ACC112 (cell line): ENCODE data around the gene SIK3.
A peak's percentile ranks its signal among the peaks of the same experiment; 100 is the strongest.

Experiments used
- H2AFZ ChIP-seq: fragments of 200-600 bp; sonication (generic); one replicate; pipeline ENCODE4 v1.6.0; 2017; ENCODE audit warnings: antibody characterized with exemption, low read length; ENCODE audit not compliant: unreplicated experiment
- H3K27ac ChIP-seq: fragments of 200-600 bp; sonication (generic); 2 replicates; pipeline ENCODE4 v1.5.1; 2014; ENCODE audit warnings: low read depth, mild to moderate bottlenecking, antibody characterized with exemption, low read length, moderate library complexity
- H3K27me3 ChIP-seq: fragments of 200-600 bp; sonication (generic); 2 replicates; pipeline ENCODE4 v1.6.1; 2014; ENCODE audit warnings: mild to moderate bottlenecking, antibody characterized with exemption, low read length, moderate library complexity, mixed read lengths; ENCODE audit not compliant: insufficient read depth
- H3K36me3 ChIP-seq: fragments of 200-600 bp; sonication (generic); 2 replicates; pipeline ENCODE4 v1.6.1; 2016; ENCODE audit warnings: mild to moderate bottlenecking, antibody characterized with exemption, low read length, moderate library complexity, mixed read lengths; ENCODE audit not compliant: insufficient read depth
- H3K4me1 ChIP-seq: fragments of 200-600 bp; sonication (generic); one replicate; pipeline ENCODE4 v1.6.1; 2016; ENCODE audit warnings: low read length, mixed read lengths; ENCODE audit not compliant: insufficient read depth, unreplicated experiment, control insufficient read depth
- H3K4me3 ChIP-seq: fragments of 200-600 bp; sonication (generic); 2 replicates; pipeline ENCODE4 v1.5.1; 2014; ENCODE audit warnings: mild to moderate bottlenecking, low read depth, low read length
- H3K79me2 ChIP-seq: fragments of 200-600 bp; sonication (generic); one replicate; pipeline ENCODE4 v1.6.0; 2016; ENCODE audit warnings: low read length; ENCODE audit not compliant: control insufficient read depth, unreplicated experiment, insufficient read depth

The SIK3 gene

DNA sequence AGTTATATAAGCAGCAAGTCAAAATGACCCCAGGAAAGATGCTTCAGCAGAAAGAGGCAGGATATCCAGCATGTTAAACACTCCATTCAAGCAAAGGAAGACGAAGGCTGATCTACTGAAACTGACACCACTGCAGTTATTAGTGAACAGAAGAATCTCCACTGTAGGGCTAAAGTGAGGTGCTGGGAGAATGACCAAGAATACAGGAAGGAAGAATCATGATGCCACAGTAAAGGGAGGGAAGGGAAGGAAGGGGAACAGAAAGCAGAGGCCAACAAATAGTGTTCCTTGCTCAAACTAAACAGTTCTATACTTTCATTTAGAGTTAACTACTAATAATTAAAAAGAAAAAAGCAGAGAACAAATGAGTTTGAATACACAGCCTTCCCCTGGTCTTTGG, 92.5 kb downstream of the SIK3 start:
- H3K79me2 ChIP-seq: peaks cover 10% of the 10 kb centered on the region
- H3K36me3 ChIP-seq: no peaks in the 10 kb centered on the region
- no peaks in the 10 kb centered on the region for H3K27me3 ChIP-seq
- no peak overlapping the region for H3K27ac ChIP-seq
- no peak overlapping the region for H3K4me3 ChIP-seq
- H2AFZ ChIP-seq: no peak overlapping the region
- peaks cover 10% of the 10 kb centered on the region for H3K4me1 ChIP-seq

DNA sequence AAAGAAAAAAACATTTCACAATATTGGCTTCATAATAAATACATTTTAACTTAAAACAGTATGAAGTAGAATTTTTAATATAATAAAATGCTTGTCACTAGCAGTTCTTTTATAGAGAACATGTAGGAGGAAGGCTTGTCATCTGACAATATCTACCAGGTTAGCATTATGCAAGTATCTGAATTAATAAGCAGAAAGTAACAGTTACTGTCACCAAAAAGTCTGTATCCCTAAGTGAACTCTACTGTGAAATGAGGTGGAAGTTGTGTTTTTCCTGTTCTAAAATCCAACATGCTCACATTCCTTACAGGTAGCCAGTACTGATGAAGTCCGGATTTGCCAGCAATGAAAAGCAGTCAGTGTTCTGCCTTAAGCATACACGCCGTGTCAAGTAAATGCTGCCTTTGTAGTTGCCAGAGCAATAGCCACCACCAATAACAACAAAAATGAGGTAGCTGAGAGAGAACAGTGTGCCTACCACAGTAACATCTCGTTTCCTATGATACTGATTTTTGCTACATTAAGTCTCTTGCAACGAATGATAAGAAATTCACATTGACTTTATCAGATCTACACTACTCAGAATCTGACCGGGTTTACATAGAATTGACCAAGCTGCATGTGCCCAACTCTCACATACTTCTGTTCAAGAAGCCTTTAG, 95.5 kb downstream of the SIK3 start:
- H2AFZ ChIP-seq: no peak overlapping the region
- H3K27ac ChIP-seq: no peak overlapping the region
- H3K27me3 ChIP-seq: no peaks in the 10 kb centered on the region
- no peak overlapping the region for H3K4me3 ChIP-seq
- H3K36me3 ChIP-seq: no peaks in the 10 kb centered on the region
- peaks cover 13% of the 10 kb centered on the region for H3K79me2 ChIP-seq
- no peaks in the 10 kb centered on the region for H3K4me1 ChIP-seq

DNA sequence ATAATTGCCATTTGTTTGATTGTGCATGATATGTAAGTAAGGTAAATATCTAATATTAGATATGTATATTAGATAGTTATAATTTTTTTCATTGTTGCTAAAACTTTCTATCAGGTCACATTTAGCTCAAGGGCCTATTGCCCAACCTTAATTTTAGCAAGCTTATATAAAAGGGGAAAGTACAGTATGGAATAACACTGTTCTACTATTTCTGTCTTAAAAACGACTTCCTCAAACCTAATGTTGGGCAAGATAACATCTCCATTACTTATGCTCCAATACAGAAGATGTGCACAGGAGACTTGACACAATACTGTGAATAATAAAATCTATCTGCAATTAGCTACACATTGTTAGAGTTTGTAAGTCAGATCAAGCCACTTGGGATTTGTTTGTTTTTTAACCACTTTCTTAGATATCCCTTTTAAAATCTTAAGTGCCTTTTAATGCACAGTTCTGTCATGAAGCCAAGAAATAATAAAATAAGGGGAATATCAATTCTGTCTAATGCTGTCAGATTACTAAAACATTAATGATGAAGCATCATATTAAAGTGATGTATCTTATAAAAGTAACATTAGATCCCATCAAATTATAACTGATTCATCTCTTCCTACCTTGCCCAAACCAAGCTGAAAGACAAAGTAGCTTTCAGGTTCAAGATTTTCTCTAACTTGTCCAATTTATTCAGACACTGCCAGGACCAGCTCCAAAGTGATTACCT, 98.1 kb downstream of the SIK3 start:
- no peaks in the 10 kb centered on the region for H3K36me3 ChIP-seq
- no peak overlapping the region for H2AFZ ChIP-seq
- H3K79me2 ChIP-seq: peaks cover 13% of the 10 kb centered on the region
- no peak overlapping the region for H3K4me3 ChIP-seq
- no peak overlapping the region for H3K27ac ChIP-seq
- no peaks in the 10 kb centered on the region for H3K4me1 ChIP-seq
- H3K27me3 ChIP-seq: no peaks in the 10 kb centered on the region

DNA sequence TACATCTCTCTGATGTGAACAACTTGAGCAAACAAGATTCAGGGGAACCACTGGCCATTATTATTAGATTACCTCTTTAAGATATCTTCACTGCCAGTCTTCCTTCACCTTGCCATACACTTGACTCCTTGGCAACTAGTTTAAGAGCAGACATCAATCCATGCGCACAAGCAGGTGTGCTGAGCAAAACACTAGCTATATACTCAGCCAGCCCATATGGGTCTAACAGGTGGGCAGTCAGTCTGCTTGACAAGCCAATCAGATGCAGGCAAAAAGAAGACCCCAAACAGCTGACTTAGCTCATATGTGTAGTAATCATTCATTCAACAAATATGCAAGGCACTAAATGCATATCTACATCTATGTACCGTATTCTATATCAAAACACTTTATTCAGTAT, 101.2 kb downstream of the SIK3 start:
- peaks cover 15% of the 10 kb centered on the region for H3K79me2 ChIP-seq

DNA sequence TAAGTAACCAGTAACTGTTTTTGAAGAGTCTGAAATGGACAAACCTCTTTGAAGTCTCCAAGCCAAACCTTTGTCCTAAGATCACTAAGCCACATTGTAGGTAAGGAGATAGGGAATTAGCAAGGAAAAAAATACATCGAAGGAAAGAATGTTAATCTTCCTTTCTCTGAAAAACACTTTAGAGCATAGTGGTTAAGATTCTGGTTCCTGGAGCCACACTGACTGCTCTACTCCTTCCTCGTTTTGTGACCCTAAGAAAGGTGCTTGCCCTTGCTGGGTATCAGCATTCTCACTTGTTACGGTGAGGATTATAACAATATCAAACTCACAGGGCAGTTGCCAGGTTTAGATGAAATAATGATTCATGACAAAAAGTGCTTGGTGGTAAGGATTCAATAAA, 104.0 kb downstream of the SIK3 start:
- Histone ChIP-seq H3K27ac (no peak overlapping the region), H3K36me3 (no peaks in the 10 kb centered on the region), H3K4me1 (peaks cover 15% of the 10 kb centered on the region), H3K27me3 (no peaks in the 10 kb centered on the region), H3K79me2 (peaks cover 17% of the 10 kb centered on the region), H3K4me3 (no peak overlapping the region), H2AFZ (no peak overlapping the region)

More for the DNA sequence above, 101.2 kb downstream of the SIK3 start:
- H3K36me3 ChIP-seq: no peaks in the 10 kb centered on the region
- no peaks in the 10 kb centered on the region for H3K4me1 ChIP-seq
- no peak overlapping the region for H3K27ac ChIP-seq
- H2AFZ ChIP-seq: no peak overlapping the region
- H3K4me3 ChIP-seq: no peak overlapping the region
- no peaks in the 10 kb centered on the region for H3K27me3 ChIP-seq

DNA sequence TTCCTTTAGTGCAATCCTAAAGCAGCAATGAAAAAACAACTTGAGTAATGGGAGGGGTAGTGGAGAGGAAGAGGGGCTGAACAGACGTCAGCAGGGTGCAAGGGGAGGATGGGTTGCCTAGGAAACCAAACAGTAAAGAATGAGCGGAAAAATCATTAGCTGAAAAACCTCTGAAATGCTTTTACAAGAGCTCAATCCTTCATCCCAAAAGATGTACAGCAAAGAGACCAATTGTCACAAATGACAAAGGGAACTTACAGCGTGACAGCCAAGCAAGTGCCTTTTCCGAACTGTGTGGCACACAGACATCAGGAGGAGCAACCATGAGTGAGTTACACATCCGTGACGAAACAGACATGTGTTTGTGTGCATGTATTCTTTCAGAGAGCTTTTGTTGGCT, 104.6 kb downstream of the SIK3 start:
- H3K4me1 ChIP-seq: peaks cover 19% of the 10 kb centered on the region
- H3K4me3 ChIP-seq: no peak overlapping the region
- no peak overlapping the region for H3K27ac ChIP-seq
- H3K79me2 ChIP-seq: peaks cover 22% of the 10 kb centered on the region
- no peaks in the 10 kb centered on the region for H3K36me3 ChIP-seq
- no peaks in the 10 kb centered on the region for H3K27me3 ChIP-seq
- H2AFZ ChIP-seq: no peak overlapping the region

DNA sequence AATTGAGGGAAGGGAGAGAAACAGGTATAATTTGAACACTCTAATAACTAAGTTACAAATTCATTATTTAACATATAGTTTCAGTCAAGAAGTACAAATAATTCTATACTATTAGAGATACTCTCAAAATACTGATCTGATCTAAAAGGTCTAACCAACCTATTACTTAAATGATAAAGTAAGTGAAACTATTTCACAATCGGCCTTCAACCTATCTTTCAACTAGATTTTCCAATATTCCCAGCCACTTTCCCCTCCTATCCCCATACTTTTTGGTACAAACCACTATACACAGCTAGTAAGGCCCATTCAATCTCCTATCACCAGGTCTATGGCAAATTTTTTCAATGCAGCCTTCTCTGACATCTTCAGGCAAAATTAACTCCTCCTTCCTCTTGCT, 106.7 kb downstream of the SIK3 start:
- no peak overlapping the region for H2AFZ ChIP-seq
- H3K79me2 ChIP-seq: peaks cover 26% of the 10 kb centered on the region
- no peak overlapping the region for H3K4me3 ChIP-seq
- H3K36me3 ChIP-seq: no peaks in the 10 kb centered on the region
- no peak overlapping the region for H3K27ac ChIP-seq
- H3K4me1 ChIP-seq: peaks cover 31% of the 10 kb centered on the region
- H3K27me3 ChIP-seq: no peaks in the 10 kb centered on the region

DNA sequence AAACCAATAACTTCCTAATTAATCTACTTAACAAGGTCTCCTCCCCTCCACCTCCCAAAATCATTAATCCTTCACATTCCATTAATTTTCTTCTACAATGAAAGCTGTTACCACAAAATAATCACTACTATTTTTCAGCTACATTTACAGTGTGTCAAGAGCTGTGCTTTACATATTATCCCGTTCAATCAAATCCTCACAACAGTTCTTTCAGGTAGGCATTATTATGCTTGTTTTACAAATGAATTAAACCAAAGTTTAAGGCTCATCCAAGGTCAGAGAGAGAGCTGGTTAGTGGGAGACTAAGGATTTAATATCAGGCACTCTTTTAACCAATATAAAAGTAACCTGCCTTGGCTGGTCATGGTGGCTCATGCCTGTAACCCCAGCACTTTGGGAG, 107.4 kb downstream of the SIK3 start:
- Histone ChIP-seq H2AFZ (no peak overlapping the region), H3K36me3 (no peaks in the 10 kb centered on the region), H3K27ac (no peak overlapping the region), H3K4me3 (no peak overlapping the region), H3K4me1 (peaks cover 37% of the 10 kb centered on the region), H3K27me3 (no peaks in the 10 kb centered on the region), H3K79me2 (peaks cover 28% of the 10 kb centered on the region)

DNA sequence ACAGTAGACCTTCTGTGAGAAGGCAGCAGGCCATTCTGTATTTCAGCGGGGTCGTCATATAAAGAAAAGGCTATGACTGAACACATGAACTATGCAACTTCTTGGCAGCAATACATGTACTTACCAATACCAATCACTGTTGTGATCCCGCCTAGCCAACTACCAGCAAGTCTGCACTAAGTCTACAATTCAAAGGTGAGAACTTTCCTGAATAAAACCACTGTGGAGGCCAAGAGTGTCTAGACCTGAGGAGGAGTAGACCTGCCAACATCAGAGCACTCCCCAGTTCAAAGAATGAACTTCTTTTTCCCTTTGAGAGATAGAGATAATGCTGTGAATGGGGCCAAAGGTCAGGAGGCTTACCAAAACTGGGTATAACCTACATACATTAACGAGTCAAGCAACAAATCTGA, 108.2 kb downstream of the SIK3 start:
- Histone ChIP-seq H3K4me1 (peaks cover 44% of the 10 kb centered on the region), H3K4me3 (peak overlapping the region; percentile 17; the same call in 1 of the 2 replicates), H3K27me3 (no peaks in the 10 kb centered on the region), H2AFZ (no peak overlapping the region), H3K27ac (peak overlapping the region; percentile 60), H3K36me3 (no peaks in the 10 kb centered on the region), H3K79me2 (peaks cover 33% of the 10 kb centered on the region)

DNA sequence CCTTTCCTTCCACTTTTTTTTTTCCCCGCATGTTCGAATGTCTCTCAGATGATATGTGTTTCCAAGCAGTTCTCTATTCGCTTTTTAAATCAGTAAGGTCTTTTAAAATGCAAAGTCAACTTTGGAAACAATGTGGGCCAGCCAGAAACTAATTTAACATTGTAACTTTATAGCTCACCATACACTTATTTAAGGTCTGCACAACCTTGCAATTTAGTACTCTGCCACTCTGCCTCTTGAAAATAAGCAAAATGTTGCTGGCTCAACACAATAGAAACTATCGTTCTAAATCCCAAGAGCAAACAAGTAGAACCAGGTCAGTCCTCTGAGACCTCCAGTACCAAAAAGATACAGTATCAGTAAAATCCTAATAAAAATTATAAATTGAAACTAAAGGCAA, 109.0 kb downstream of the SIK3 start:
- peak overlapping the region; percentile 60 for H3K27ac ChIP-seq
- H3K4me3 ChIP-seq: peak overlapping the region; percentile 17
- H3K27me3 ChIP-seq: no peaks in the 10 kb centered on the region
- peaks cover 52% of the 10 kb centered on the region for H3K4me1 ChIP-seq
- H3K36me3 ChIP-seq: no peaks in the 10 kb centered on the region
- H3K79me2 ChIP-seq: peaks cover 33% of the 10 kb centered on the region
- H2AFZ ChIP-seq: no peak overlapping the region

DNA sequence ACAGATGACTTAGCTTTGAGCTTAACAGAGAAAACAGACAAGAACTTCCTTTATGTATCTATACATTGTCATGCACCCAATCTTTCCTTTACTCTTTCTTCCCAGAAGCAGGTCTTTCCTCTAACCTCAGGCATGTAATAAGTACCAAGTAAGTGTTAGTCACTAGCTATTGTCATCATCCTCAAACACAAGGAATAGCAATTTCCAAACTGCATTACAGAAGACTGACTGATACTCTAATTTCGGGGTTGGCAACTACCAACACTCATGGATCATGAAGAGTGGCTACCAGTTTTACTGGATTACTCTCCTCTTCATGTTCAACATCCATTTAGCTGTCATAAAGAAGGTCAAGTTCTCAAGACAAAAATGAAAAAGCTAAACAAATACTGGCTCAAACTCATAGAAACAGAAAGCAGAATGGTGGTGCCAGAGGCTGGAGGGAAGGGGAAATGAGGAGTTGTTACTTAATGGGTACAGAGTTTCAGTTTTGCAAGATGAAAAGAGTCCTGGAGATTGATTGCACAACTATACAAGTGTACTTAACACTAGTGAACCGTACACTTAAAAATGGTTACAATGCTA, 111.6 kb downstream of the SIK3 start:
- H3K4me3 ChIP-seq: peak overlapping the region; percentile 72
- no peaks in the 10 kb centered on the region for H3K27me3 ChIP-seq
- H3K36me3 ChIP-seq: no peaks in the 10 kb centered on the region
- peaks cover 29% of the 10 kb centered on the region for H3K79me2 ChIP-seq
- H2AFZ ChIP-seq: no peak overlapping the region
- H3K27ac ChIP-seq: peak overlapping the region; percentile 96
- H3K4me1 ChIP-seq: peaks cover 64% of the 10 kb centered on the region
